ENCODE results near the gene CWC25.

The CWC25 gene

DNA sequence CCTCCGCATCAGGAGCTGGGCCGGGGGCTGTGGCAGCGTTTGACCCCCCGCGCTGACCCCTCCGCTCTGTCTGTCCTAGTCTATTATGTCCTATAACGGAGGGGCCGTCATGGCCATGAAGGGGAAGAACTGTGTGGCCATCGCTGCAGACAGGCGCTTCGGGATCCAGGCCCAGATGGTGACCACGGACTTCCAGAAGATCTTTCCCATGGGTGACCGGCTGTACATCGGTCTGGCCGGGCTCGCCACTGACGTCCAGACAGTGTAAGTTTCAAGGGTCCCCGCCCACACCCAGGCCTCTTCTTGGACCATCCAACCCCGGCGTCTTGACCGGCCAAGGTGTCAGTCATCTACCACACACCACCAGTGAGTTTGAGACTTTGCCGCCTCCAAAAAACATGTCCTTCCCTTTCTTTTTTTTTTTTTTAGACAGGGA is 72.0 kb downstream of the CWC25 start:
- peak overlapping the region; percentile 93; the same call in 1 of the 2 replicates for H2AFZ ChIP-seq (ENCODE audit: low read depth, low read length)
- H3K9me3 ChIP-seq (ENCODE audit: insufficient read depth, low read length, severe bottlenecking): no peaks in the 10 kb centered on the region
- H3K27ac ChIP-seq (ENCODE audit: low read length): peak overlapping the region; percentile 93
- H3K4me1 ChIP-seq (ENCODE audit: insufficient read depth, low read length): peaks cover 52% of the 10 kb centered on the region
- H3K4me3 ChIP-seq (ENCODE audit: low read depth in 1 of 2, low read length in 2 of 2): peak overlapping the region; percentile 37 to 88; a peak in 3 of 4 replicates
- TF ChIP-seq EZH2 (IDR thresholded peaks at IDR 0.05; ENCODE audit: borderline replicate concordance, low read depth, low read length, severe bottlenecking): no peak
- TF ChIP-seq, protein P1, sequence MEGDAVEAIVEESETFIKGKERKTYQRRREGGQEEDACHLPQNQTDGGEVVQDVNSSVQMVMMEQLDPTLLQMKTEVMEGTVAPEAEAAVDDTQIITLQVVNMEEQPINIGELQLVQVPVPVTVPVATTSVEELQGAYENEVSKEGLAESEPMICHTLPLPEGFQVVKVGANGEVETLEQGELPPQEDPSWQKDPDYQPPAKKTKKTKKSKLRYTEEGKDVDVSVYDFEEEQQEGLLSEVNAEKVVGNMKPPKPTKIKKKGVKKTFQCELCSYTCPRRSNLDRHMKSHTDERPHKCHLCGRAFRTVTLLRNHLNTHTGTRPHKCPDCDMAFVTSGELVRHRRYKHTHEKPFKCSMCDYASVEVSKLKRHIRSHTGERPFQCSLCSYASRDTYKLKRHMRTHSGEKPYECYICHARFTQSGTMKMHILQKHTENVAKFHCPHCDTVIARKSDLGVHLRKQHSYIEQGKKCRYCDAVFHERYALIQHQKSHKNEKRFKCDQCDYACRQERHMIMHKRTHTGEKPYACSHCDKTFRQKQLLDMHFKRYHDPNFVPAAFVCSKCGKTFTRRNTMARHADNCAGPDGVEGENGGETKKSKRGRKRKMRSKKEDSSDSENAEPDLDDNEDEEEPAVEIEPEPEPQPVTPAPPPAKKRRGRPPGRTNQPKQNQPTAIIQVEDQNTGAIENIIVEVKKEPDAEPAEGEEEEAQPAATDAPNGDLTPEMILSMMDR (IDR thresholded peaks at IDR 0.05; ENCODE audit: borderline replicate concordance, extremely low read depth, low read length, poor library complexity, severe bottlenecking): no peak
- peaks cover 15% of the 10 kb centered on the region for H4K20me1 ChIP-seq (ENCODE audit: insufficient read depth, low read length)
- no peaks in the 10 kb centered on the region for H3K27me3 ChIP-seq (ENCODE audit: insufficient read depth, low read length, poor library complexity)
- H3K79me2 ChIP-seq (ENCODE audit: insufficient read depth, low read length): peaks cover 44% of the 10 kb centered on the region
- H3K9ac ChIP-seq (ENCODE audit: low read depth, low read length): peak overlapping the region; percentile 80
- H3K36me3 ChIP-seq (ENCODE audit: insufficient read depth, low read length): peaks cover 47% of the 10 kb centered on the region
- DNase-seq: no peak
- ATAC-seq (ENCODE audit: insufficient read depth, low read depth): no peak
- H3K4me2 ChIP-seq (ENCODE audit: insufficient read depth, low read length): peak overlapping the region; percentile 93

DNA sequence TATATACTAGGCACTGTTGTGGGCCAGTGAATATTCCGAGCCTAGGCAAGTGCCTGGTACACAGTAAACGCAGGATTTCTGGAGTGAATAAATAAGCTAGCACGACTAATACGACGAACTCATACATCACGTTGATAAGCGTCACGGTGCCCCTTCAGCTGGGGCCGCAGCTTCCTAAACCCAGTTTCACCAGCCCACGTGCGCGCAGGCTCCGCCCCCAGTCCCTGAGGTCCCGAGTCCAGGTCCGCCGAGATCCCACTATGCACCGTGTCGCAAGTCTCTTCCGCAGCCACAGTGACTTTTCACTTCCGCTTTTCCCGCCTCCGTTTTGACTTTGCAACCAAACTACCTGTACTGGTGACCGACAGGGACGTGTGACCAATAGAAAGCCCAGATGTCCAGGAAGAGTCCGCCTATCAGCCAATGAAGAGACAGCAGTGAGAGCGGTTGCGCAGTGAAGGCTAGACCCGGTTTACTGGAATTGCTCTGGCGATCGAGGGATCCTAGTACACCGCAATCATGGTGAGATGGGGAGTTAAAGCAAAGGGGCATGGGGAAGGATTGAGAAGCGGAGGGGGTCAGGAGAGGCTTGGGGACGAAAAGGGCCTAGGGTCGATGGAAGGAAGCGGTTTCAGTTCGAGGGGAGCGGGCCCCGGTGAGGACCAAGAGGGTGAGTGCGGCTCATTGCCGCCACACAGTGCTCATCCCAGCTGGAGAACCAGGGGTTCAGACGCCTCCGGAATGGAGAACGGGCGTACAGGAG is 72.6 kb downstream of the CWC25 start, which contains the start of gene PSMB3:
TSS of gene PSMB3 (plus strand) at position 434 of the 763 bp plus-strand sequence. CDS start at position 520, 86 bp downstream.
- peaks cover 52% of the 10 kb centered on the region for H3K4me1 ChIP-seq (ENCODE audit: insufficient read depth, low read length)
- peak within 1 kb of the TSS; percentile 96 for H2AFZ ChIP-seq (ENCODE audit: low read depth, low read length)
- ATAC-seq (ENCODE audit: insufficient read depth, low read depth): peak; percentile 89
- H3K4me2 ChIP-seq (ENCODE audit: insufficient read depth, low read length): peak within 1 kb of the TSS; percentile 93
- peaks cover 15% of the 10 kb centered on the region for H4K20me1 ChIP-seq (ENCODE audit: insufficient read depth, low read length)
- H3K79me2 ChIP-seq (ENCODE audit: insufficient read depth, low read length): peaks cover 47% of the 10 kb centered on the region
- DNase-seq: peak; percentile 99
- peak within 1 kb of the TSS; percentile 93 for H3K27ac ChIP-seq (ENCODE audit: low read length)
- H3K27me3 ChIP-seq (ENCODE audit: insufficient read depth, low read length, poor library complexity): no peaks in the 10 kb centered on the region
- peak within 1 kb of the TSS; percentile 37 to 88; a peak in 3 of 4 replicates for H3K4me3 ChIP-seq (ENCODE audit: low read depth in 1 of 2, low read length in 2 of 2)
- TF ChIP-seq, protein P1 (IDR thresholded peaks at IDR 0.05; ENCODE audit: borderline replicate concordance, extremely low read depth, low read length, poor library complexity, severe bottlenecking): no peak
- no peak for TF ChIP-seq EZH2 (IDR thresholded peaks at IDR 0.05; ENCODE audit: borderline replicate concordance, low read depth, low read length, severe bottlenecking)
- peaks cover 41% of the 10 kb centered on the region for H3K36me3 ChIP-seq (ENCODE audit: insufficient read depth, low read length)
- peak within 1 kb of the TSS; percentile 80 for H3K9ac ChIP-seq (ENCODE audit: low read depth, low read length)
- no peaks in the 10 kb centered on the region for H3K9me3 ChIP-seq (ENCODE audit: insufficient read depth, low read length, severe bottlenecking)

DNA sequence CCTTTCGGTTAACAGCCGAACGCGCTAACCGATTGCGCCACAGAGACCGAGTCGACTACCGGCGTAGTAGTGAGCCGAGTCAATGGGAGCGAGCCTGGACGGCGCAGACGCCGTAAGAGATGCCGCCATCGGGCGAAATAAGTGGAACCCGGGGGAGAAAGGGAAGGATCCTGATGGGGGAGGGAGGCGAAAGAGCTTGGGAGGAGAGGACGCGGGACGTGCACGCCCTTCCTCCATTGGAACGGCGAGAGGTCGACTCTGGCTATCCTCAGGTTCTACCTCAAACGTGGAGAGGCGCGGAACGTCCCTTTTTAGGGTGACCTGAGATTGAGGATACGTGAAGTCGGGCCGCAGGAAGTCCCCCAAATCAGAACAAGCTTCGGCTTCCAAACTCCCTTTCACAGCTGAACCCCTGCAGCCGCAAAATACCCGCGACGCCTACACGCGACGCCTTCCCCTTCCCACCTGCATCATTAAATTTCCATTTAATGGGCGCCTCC is 73.3 kb downstream of the CWC25 start:
- peak; percentile 9; the same call in 1 of the 3 replicates for ATAC-seq (ENCODE audit: insufficient read depth, low read depth)

More for the DNA sequence above, 73.3 kb downstream of the CWC25 start:
- peak overlapping the region; percentile 92 for H3K4me2 ChIP-seq (ENCODE audit: insufficient read depth, low read length)
- peak overlapping the region; percentile 86 for H3K27ac ChIP-seq (ENCODE audit: low read length)
- H4K20me1 ChIP-seq (ENCODE audit: insufficient read depth, low read length): peaks cover 16% of the 10 kb centered on the region
- H3K36me3 ChIP-seq (ENCODE audit: insufficient read depth, low read length): peaks cover 34% of the 10 kb centered on the region
- TF ChIP-seq, protein P1 (IDR thresholded peaks at IDR 0.05; ENCODE audit: borderline replicate concordance, extremely low read depth, low read length, poor library complexity, severe bottlenecking): no peak
- no peak for TF ChIP-seq EZH2 (IDR thresholded peaks at IDR 0.05; ENCODE audit: borderline replicate concordance, low read depth, low read length, severe bottlenecking)
- H3K4me3 ChIP-seq (ENCODE audit: low read depth in 1 of 2, low read length in 2 of 2): peak overlapping the region; percentile 37 to 88; a peak in 3 of 4 replicates
- H2AFZ ChIP-seq (ENCODE audit: low read depth, low read length): peak overlapping the region; percentile 96
- peaks cover 51% of the 10 kb centered on the region for H3K79me2 ChIP-seq (ENCODE audit: insufficient read depth, low read length)
- peak overlapping the region; percentile 67 for H3K9ac ChIP-seq (ENCODE audit: low read depth, low read length)
- H3K9me3 ChIP-seq (ENCODE audit: insufficient read depth, low read length, severe bottlenecking): no peaks in the 10 kb centered on the region
- no peaks in the 10 kb centered on the region for H3K27me3 ChIP-seq (ENCODE audit: insufficient read depth, low read length, poor library complexity)
- peak; percentile 84 for DNase-seq
- H3K4me1 ChIP-seq (ENCODE audit: insufficient read depth, low read length): peaks cover 56% of the 10 kb centered on the region
